H9 (cell line): Measurements from ENCODE around the gene PERM1. TPM values are rescaled to one million over a fixed set of nuclear protein-coding genes. Genes with fewer than 3 reads are reported as not detected.
A peak's percentile ranks its signal among the peaks of the same experiment; 100 is the strongest.

Experiments used
- DNase-seq: peaks from one replicate; pipeline ENCODE4 v3.0.0-alpha.2; 2017
- H2AFZ ChIP-seq: one replicate; pipeline ENCODE4 v1.6.1; 2013; ENCODE audit warnings: mild to moderate bottlenecking, low read length, control low read depth, moderate library complexity
- H2AK5ac ChIP-seq: 2 replicates; pipeline ENCODE4 v1.6.1; 2013; ENCODE audit warnings: low read length, control low read depth, mixed read lengths; ENCODE audit not compliant: insufficient read length
- H2BK120ac ChIP-seq: one replicate; pipeline ENCODE4 v1.6.1; 2013; ENCODE audit warnings: low read depth, mild to moderate bottlenecking, low read length, control low read depth, inconsistent platforms; ENCODE audit not compliant: poor library complexity, severe bottlenecking
- H2BK12ac ChIP-seq: 2 replicates; pipeline ENCODE4 v1.6.1; 2013; ENCODE audit warnings: low read length, control low read depth, mixed read lengths, low read depth; ENCODE audit not compliant: insufficient read length
- H2BK15ac ChIP-seq: 2 replicates; pipeline ENCODE4 v1.6.1; 2013; ENCODE audit warnings: low read depth, low read length, control low read depth
- H2BK20ac ChIP-seq: one replicate; pipeline ENCODE4 v1.6.1; 2013; ENCODE audit warnings: low read depth, mild to moderate bottlenecking, low read length, control low read depth, inconsistent platforms; ENCODE audit not compliant: poor library complexity, severe bottlenecking
- H2BK5ac ChIP-seq: 2 replicates; pipeline ENCODE4 v1.6.1; 2013; ENCODE audit warnings: low read length, control low read depth, mixed read lengths; ENCODE audit not compliant: insufficient read length
- H3K14ac ChIP-seq: 2 replicates; pipeline ENCODE4 v1.6.1; 2013; ENCODE audit warnings: low read length, control low read depth; ENCODE audit not compliant: insufficient read depth
- H3K18ac ChIP-seq: 2 replicates; pipeline ENCODE4 v1.6.1; 2013; ENCODE audit warnings: low read depth, mild to moderate bottlenecking, mixed read lengths, low read length, control low read depth; ENCODE audit not compliant: insufficient read length
- H3K23ac ChIP-seq: 2 replicates; pipeline ENCODE4 v1.6.1; 2013; ENCODE audit warnings: low read length, control low read depth, mixed read lengths, low read depth; ENCODE audit not compliant: insufficient read length
- H3K23me2 ChIP-seq: 2 replicates; pipeline ENCODE4 v1.6.1; 2013; ENCODE audit warnings: low read depth, mild to moderate bottlenecking, mixed read lengths, low read length, control low read depth; ENCODE audit not compliant: insufficient read length, poor library complexity, severe bottlenecking
- H3K27ac ChIP-seq: 2 replicates; pipeline ENCODE4 v1.5.1; 2013; ENCODE audit warnings: low read length, control low read depth, mixed read lengths, low read depth; ENCODE audit not compliant: insufficient read length
- H3K27me3 ChIP-seq: 2 replicates; pipeline ENCODE4 v1.6.1; 2013; ENCODE audit warnings: low read length, control low read depth, inconsistent platforms; ENCODE audit not compliant: insufficient read depth
- H3K4ac ChIP-seq: 2 replicates; pipeline ENCODE4 v1.6.1; 2013; ENCODE audit warnings: low read depth, mild to moderate bottlenecking, control low read depth, inconsistent platforms, low read length, moderate library complexity
- H3K4me1 ChIP-seq: 2 replicates; pipeline ENCODE4 v1.6.1; 2013; ENCODE audit warnings: low read length, control low read depth, inconsistent platforms; ENCODE audit not compliant: insufficient read depth
- H3K4me2 ChIP-seq: 2 replicates; pipeline ENCODE4 v1.6.1; 2013; ENCODE audit warnings: low read length, control low read depth, mixed read lengths; ENCODE audit not compliant: insufficient read length, insufficient read depth
- H3K56ac ChIP-seq: 2 replicates; pipeline ENCODE4 v1.6.1; 2013; ENCODE audit warnings: low read depth, mild to moderate bottlenecking, mixed read lengths, low read length, control low read depth; ENCODE audit not compliant: insufficient read length
- H3K79me1 ChIP-seq: 2 replicates; pipeline ENCODE4 v1.6.1; 2013; ENCODE audit warnings: low read depth, mild to moderate bottlenecking, moderate library complexity, low read length, control low read depth, inconsistent platforms; ENCODE audit not compliant: insufficient read depth, poor library complexity, severe bottlenecking
- H3K79me2 ChIP-seq: 2 replicates; pipeline ENCODE4 v1.6.1; 2013; ENCODE audit warnings: low read length, control low read depth, inconsistent platforms; ENCODE audit not compliant: insufficient read depth
- H3K9ac ChIP-seq: 2 replicates; pipeline ENCODE4 v1.6.1; 2013; ENCODE audit warnings: low read length, control low read depth, mixed read lengths; ENCODE audit not compliant: insufficient read length; ENCODE audit errors: extremely low read depth
- H3K9me3 ChIP-seq: one replicate; pipeline ENCODE4 v1.6.1; 2013; ENCODE audit warnings: low read depth, low read length, inconsistent platforms; ENCODE audit not compliant: control insufficient read depth
- H3T11ph ChIP-seq: one replicate; pipeline ENCODE4 v1.6.1; 2013; ENCODE audit warnings: mild to moderate bottlenecking, low read length, control low read depth, inconsistent platforms
- H4K20me1 ChIP-seq: one replicate; pipeline ENCODE4 v1.6.1; 2013; ENCODE audit not compliant: control insufficient read depth, insufficient read length, insufficient read depth
- H4K5ac ChIP-seq: 2 replicates; pipeline ENCODE4 v1.6.1; 2013; ENCODE audit warnings: low read depth, mild to moderate bottlenecking, mixed read lengths, low read length, control low read depth; ENCODE audit not compliant: insufficient read length
- H4K8ac ChIP-seq: replicated peaks from 2 replicates; pipeline ENCODE4 v1.6.1; 2013; ENCODE audit warnings: low read length, control low read depth, mixed read lengths, low read depth; ENCODE audit not compliant: insufficient read length
- H4K91ac ChIP-seq: 2 replicates; pipeline ENCODE4 v1.6.1; 2013; ENCODE audit warnings: low read depth, mild to moderate bottlenecking, moderate library complexity, mixed read lengths, low read length, control low read depth; ENCODE audit not compliant: insufficient read length
- H3K27ac Mint-ChIP-seq, 3 experiments: 2 replicates in 2 of 3; 3 replicates in 1 of 3; pipeline ENCODE4 v1.8.0; 2020 to 2021; ENCODE audit warnings: mixed read lengths in 3 of 3, mild to moderate bottlenecking in 1 of 3, moderate library complexity in 1 of 3
- H3K27me3 Mint-ChIP-seq: 2 replicates; pipeline ENCODE4 v1.8.0; 2021; ENCODE audit warnings: low read depth, mild to moderate bottlenecking, moderate library complexity, mixed read lengths
- H3K36me3 Mint-ChIP-seq, 3 experiments: 2 replicates in 2 of 3; 3 replicates in 1 of 3; pipeline ENCODE4 v1.8.0; 2020 to 2021; ENCODE audit warnings: low read depth in 3 of 3, mixed read lengths in 3 of 3; ENCODE audit not compliant: insufficient read depth in 1 of 3
- H3K4me1 Mint-ChIP-seq, 2 experiments: 2 replicates each; pipeline ENCODE4 v1.8.0; 2020; ENCODE audit warnings: mixed read lengths in 2 of 2
- H3K4me3 Mint-ChIP-seq, 2 experiments: 2 replicates in 1 of 2; 3 replicates in 1 of 2; pipeline ENCODE4 v1.8.0; 2020 to 2021; ENCODE audit warnings: mild to moderate bottlenecking in 2 of 2, mixed read lengths in 2 of 2, moderate library complexity in 1 of 2
- H3K9me3 Mint-ChIP-seq, 2 experiments: 2 replicates in 1 of 2; 3 replicates in 1 of 2; pipeline ENCODE4 v1.8.0; 2020; ENCODE audit warnings: mild to moderate bottlenecking in 2 of 2, mixed read lengths in 2 of 2, moderate library complexity in 1 of 2
- WGBS: extraction: QIAGEN DNeasy Blood & Tissue Kit; methylation state at CpG from one replicate; pipeline ENCODE4 v1.1.7; 2013; ENCODE audit warnings: missing lambda C conversion rate, low lambda C conversion rate, mixed read lengths; ENCODE audit not compliant: insufficient read length; ENCODE audit errors: extremely low coverage; 5-methylcytosine and 5-hydroxymethylcytosine counted together
- total RNA-seq: library from RNA; stranded (reverse); gene quantifications from 2 replicates; pipeline ENCODE4 v1.2.1, GENCODE V29; 2021
- TF ChIP-seq, protein P1 (sequence below): fragments of 200-600 bp; sonication (generic); conservative IDR thresholded peaks from 3 replicates; pipeline ENCODE4 v1.8.0; 2021; ENCODE audit warnings: antibody characterized with exemption, mild to moderate bottlenecking

PERM1 gene
- total RNA-seq, 1 experiment from 2014 or later: not detected

- peak overlapping the region in 1 of 2 experiments; percentile 35; a peak in 1 of 5 replicates for H3K4me3 Mint-ChIP-seq
- Histone ChIP-seq H3T11ph (no peak overlapping the region), H3K14ac (no peak overlapping the region), H3K18ac (no peak overlapping the region), H3K9ac (no peak overlapping the region), H2BK12ac (no peak overlapping the region), H2BK120ac (no peak overlapping the region), H4K91ac (no peak overlapping the region), H2BK15ac (no peak overlapping the region; the same call in 1 of the 2 replicates), H2BK20ac (no peak overlapping the region), H2AFZ (no peak overlapping the region), H3K9me3 (no peaks in the 10 kb centered on the region), H4K8ac (no peak overlapping the region), H3K79me2 (no peaks in the 10 kb centered on the region), H3K27ac (no peak overlapping the region), H2AK5ac (no peak overlapping the region), H3K27me3 (no peaks in the 10 kb centered on the region; the same call in 1 of the 2 replicates), H4K5ac (no peak overlapping the region), H3K23ac (no peak overlapping the region), H3K4me2 (no peak overlapping the region), H3K4ac (no peak overlapping the region), H3K23me2 (peaks cover 1% of the 10 kb centered on the region), H4K20me1 (no peaks in the 10 kb centered on the region), H3K79me1 (no peaks in the 10 kb centered on the region), H3K4me1 (no peaks in the 10 kb centered on the region), H3K56ac (no peak overlapping the region), H2BK5ac (no peak overlapping the region)
- no CpG with 5 or more reads among the region's 37 CpGs for WGBS
- H3K4me1 Mint-ChIP-seq: peaks cover 11 to 30% of the 10 kb centered on the region in 2 experiments
- H3K36me3 Mint-ChIP-seq: no peaks in the 10 kb centered on the region
- TF ChIP-seq, protein P1, sequence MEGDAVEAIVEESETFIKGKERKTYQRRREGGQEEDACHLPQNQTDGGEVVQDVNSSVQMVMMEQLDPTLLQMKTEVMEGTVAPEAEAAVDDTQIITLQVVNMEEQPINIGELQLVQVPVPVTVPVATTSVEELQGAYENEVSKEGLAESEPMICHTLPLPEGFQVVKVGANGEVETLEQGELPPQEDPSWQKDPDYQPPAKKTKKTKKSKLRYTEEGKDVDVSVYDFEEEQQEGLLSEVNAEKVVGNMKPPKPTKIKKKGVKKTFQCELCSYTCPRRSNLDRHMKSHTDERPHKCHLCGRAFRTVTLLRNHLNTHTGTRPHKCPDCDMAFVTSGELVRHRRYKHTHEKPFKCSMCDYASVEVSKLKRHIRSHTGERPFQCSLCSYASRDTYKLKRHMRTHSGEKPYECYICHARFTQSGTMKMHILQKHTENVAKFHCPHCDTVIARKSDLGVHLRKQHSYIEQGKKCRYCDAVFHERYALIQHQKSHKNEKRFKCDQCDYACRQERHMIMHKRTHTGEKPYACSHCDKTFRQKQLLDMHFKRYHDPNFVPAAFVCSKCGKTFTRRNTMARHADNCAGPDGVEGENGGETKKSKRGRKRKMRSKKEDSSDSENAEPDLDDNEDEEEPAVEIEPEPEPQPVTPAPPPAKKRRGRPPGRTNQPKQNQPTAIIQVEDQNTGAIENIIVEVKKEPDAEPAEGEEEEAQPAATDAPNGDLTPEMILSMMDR: no peak
- DNase-seq: peak; percentile 46
- H3K9me3 Mint-ChIP-seq: peaks cover 0 to 5% of the 10 kb centered on the region in 2 experiments; a peak in 2 of 5 replicates
- H3K27ac Mint-ChIP-seq: peak overlapping the region in 1 of 3 experiments; percentile 52; a peak in 1 of 7 replicates
- H3K27me3 Mint-ChIP-seq: peaks cover 73% of the 10 kb centered on the region
Measured at GRCh38 chr1:1006305-1007159, 24.6 kb upstream of the PERM1 start.
